T-helper 1 cell (primary cell): ENCODE results near the gene BCAS1.

ENCODE experiments used
- DNase-seq, 5 donors: peaks; one replicate each; pipeline ENCODE4 v3.0.0-alpha.2; 2012 to 2020

BCAS1 gene

GRCh38 chr20:54103067-54103761, 32.8 kb upstream of the BCAS1 start:
- DNase-seq: peak; percentile 32 to 59 (median 39)

- no peak for DNase-seq
Measured at GRCh38 chr20:54102543-54102942, 32.1 kb upstream of the BCAS1 start.

- DNase-seq: no peak
Measured at GRCh38 chr20:54100563-54100962, 30.2 kb upstream of the BCAS1 start.

- no peak for DNase-seq
Measured at GRCh38 chr20:54099894-54100293, 29.5 kb upstream of the BCAS1 start.

- DNase-seq: no peak
Measured at GRCh38 chr20:54098047-54098446, 27.7 kb upstream of the BCAS1 start.

- no peak for DNase-seq
Measured at GRCh38 chr20:54097236-54097529, 26.8 kb upstream of the BCAS1 start.

GRCh38 chr20:54095824-54096223, 25.4 kb upstream of the BCAS1 start:
- DNase-seq: no peak

GRCh38 chr20:54094268-54094580, 23.8 kb upstream of the BCAS1 start:
- DNase-seq: no peak

GRCh38 chr20:54093423-54094267, 23.3 kb upstream of the BCAS1 start:
- DNase-seq: no peak

- no peak for DNase-seq
Measured at GRCh38 chr20:54092021-54092420, 21.6 kb upstream of the BCAS1 start.

- no peak for DNase-seq
Measured at GRCh38 chr20:54091120-54091480, 20.7 kb upstream of the BCAS1 start.

- no peak for DNase-seq
Measured at GRCh38 chr20:54090230-54091119, 20.1 kb upstream of the BCAS1 start.

- DNase-seq: no peak
Measured at GRCh38 chr20:54088430-54088829, 18.0 kb upstream of the BCAS1 start.

- DNase-seq: no peak
Measured at GRCh38 chr20:54086507-54087039, 16.2 kb upstream of the BCAS1 start.

GRCh38 chr20:54085910-54086309, 15.5 kb upstream of the BCAS1 start:
- DNase-seq: no peak

GRCh38 chr20:54085425-54085824, 15.0 kb upstream of the BCAS1 start:
- no peak for DNase-seq

GRCh38 chr20:54084727-54085388, 14.5 kb upstream of the BCAS1 start:
- no peak for DNase-seq

GRCh38 chr20:54084193-54084592, 13.8 kb upstream of the BCAS1 start:
- no peak for DNase-seq

- no peak for DNase-seq
Measured at GRCh38 chr20:54083459-54083858, 13.1 kb upstream of the BCAS1 start.

GRCh38 chr20:54082100-54082499, 11.7 kb upstream of the BCAS1 start:
- no peak for DNase-seq

GRCh38 chr20:54079652-54080051, 9.3 kb upstream of the BCAS1 start:
- no peak for DNase-seq

- DNase-seq: peak in 1 of 5 donors; percentile 77
Measured at GRCh38 chr20:54078296-54078984, 8.0 kb upstream of the BCAS1 start.
